Measurements from ENCODE around the gene OPTC. TPM values are rescaled to one million over a fixed set of nuclear protein-coding genes. Genes with fewer than 3 reads are reported as not detected.

Gene OPTC
- total RNA-seq, 4 donors from 2014 or later = not detected

DNA sequence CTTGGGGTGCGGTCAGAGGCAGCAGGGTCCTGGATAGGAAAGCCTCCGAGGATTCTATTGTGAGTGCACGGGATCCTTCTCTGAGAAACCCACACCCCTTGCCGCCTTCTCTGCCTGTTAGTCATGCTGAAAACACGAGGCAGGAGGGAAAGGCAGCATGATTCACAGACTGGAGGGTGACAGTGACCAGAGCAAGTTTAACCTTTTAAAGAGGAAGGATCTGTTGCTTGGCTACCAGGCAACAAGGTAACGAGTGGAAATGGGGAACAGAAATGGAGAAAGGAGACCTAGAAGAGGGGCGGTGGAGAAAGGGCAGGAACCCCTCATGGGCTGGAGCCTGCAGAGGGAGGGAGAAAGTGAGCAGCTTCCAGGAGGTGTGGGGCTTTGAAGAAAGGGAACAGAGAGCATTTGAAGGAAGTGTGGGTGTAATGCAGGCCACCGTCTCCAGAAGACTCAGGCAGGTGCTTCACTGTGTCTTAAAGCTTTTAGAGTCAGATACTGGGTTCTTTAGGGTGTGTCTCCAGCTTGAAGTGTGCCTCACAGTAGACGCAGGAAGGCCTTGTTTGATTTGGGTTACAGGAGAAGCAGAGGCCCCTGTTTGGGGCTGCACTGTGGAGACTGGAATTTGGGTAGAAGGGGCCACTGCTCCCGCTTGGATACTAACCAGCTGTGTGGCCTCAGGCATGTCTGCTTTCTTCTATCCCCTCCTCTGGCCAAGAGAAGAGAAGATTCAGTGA is 19.1 kb downstream of the OPTC start:
- Histone ChIP-seq H3K36me3 (no peaks in the 10 kb centered on the region), H3K4me3 (no peak overlapping the region), H3K27me3 (no peaks in the 10 kb centered on the region), H3K27ac (peak overlapping the region in 3 of 4 donors; percentile 16 to 69 (median 64)), H3K4me1 (peaks cover 1 to 10% of the 10 kb centered on the region in 2 donors), H3K9me3 (no peaks in the 10 kb centered on the region)
- peak; percentile 19 to 56 for DNase-seq
- in situ Hi-C loops (cut with MboI; ENCODE audit: low sequenced_read_pairs in 4 of 4) = no loop called here
- TF ChIP-seq, protein P1, sequence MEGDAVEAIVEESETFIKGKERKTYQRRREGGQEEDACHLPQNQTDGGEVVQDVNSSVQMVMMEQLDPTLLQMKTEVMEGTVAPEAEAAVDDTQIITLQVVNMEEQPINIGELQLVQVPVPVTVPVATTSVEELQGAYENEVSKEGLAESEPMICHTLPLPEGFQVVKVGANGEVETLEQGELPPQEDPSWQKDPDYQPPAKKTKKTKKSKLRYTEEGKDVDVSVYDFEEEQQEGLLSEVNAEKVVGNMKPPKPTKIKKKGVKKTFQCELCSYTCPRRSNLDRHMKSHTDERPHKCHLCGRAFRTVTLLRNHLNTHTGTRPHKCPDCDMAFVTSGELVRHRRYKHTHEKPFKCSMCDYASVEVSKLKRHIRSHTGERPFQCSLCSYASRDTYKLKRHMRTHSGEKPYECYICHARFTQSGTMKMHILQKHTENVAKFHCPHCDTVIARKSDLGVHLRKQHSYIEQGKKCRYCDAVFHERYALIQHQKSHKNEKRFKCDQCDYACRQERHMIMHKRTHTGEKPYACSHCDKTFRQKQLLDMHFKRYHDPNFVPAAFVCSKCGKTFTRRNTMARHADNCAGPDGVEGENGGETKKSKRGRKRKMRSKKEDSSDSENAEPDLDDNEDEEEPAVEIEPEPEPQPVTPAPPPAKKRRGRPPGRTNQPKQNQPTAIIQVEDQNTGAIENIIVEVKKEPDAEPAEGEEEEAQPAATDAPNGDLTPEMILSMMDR (IDR thresholded peaks at IDR 0.05 in 4 of 5, conservative IDR thresholded peaks at IDR 0.05 in 1 of 5) = no peak
- TF ChIP-seq POLR2A (IDR thresholded peaks at IDR 0.05) = no peak
- intact Hi-C loops (cut with DNase I; ENCODE audit: low total_unique reads) = no loop called here
- ATAC-seq = peak; percentile 72 to 86

DNA sequence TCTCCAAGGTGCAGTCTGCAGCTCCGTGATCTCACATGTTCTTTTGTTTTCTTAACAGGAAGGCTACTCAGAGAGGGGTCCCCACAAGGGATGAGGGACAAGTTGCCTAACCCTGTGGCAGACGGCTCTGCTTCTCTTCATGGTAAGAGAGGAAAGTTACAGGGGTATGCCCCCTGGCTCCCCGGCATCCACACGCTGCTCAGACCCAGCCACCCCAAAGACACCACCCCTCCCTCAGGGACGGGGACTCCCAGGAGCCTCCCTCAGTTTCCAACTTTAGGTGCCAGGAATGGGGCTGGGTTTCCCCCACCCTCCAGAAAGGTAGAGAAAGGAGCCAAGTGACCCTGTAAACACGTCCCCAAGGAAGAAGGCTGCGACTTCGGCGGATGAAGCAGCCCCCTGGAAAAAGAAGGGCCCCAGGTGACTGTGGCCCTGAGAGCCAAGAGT is 19.7 kb downstream of the OPTC start:
- no peaks in the 10 kb centered on the region for H3K36me3 ChIP-seq
- in situ Hi-C loops (cut with MboI; ENCODE audit: low sequenced_read_pairs in 4 of 4) (no loop called here), intact Hi-C loops (cut with DNase I; ENCODE audit: low total_unique reads) (no loop called here)
- DNase-seq (no peak), ATAC-seq (no peak)
- peaks cover 0 to 7% of the 10 kb centered on the region in 2 donors for H3K4me1 ChIP-seq
- H3K27ac ChIP-seq = peak overlapping the region in 3 of 4 donors; percentile 16 to 69 (median 64)
- TF ChIP-seq, protein P1 (IDR thresholded peaks at IDR 0.05 in 4 of 5, conservative IDR thresholded peaks at IDR 0.05 in 1 of 5) = no peak
- no peak for TF ChIP-seq POLR2A (IDR thresholded peaks at IDR 0.05)
- no peaks in the 10 kb centered on the region for H3K27me3 ChIP-seq
- no peak overlapping the region for H3K4me3 ChIP-seq
- no peaks in the 10 kb centered on the region for H3K9me3 ChIP-seq

DNA sequence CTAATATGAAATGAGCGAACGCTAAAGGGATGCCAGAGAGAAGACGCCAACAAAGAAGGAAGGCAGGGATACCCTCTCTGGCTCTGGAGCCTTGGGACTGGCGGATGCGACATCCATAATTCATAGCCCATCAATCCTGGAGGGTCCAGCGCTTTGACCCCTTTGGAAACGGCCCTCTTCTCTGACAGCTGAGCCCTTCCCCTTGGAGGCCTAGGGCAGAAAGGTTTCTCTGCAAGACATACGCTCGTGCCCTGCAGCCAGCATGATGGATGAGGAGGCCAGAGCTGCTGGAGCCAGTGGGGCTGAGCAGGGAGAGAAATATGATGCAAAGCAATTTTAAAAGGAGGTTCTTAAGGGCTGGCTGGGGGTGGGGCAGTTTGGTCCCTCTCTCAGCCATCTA is 22.2 kb downstream of the OPTC start:
- in situ Hi-C loops (cut with MboI; ENCODE audit: low sequenced_read_pairs in 4 of 4) (no loop called here), intact Hi-C loops (cut with DNase I; ENCODE audit: low total_unique reads) (no loop called here)
- ATAC-seq (no peak), DNase-seq (no peak)
- Histone ChIP-seq H3K9me3 (no peaks in the 10 kb centered on the region), H3K27ac (no peak overlapping the region), H3K27me3 (no peaks in the 10 kb centered on the region), H3K4me1 (peaks cover 0 to 7% of the 10 kb centered on the region in 2 donors), H3K4me3 (no peak overlapping the region), H3K36me3 (no peaks in the 10 kb centered on the region)
- no peak for TF ChIP-seq POLR2A (IDR thresholded peaks at IDR 0.05)
- TF ChIP-seq, protein P1 (IDR thresholded peaks at IDR 0.05 in 4 of 5, conservative IDR thresholded peaks at IDR 0.05 in 1 of 5) = no peak

DNA sequence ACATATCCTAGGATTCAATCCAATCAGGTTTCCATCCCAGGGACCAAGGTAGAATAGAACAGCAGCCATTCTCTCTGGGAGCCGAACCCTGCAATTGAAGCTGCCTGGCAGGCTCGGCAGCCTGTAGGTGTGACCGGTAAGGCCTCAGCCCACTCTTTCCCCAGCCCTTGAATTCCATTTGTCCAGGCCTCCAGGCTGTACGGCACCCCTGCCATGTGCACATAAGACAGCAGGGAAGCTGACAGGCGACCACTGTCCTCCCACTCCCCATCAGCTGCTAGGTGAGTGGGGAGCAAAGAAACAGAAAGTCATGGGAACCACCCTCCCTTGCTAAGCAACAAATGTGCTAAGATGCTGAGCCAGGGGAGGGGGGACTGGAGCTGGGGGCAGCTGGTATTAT is 23.0 kb downstream of the OPTC start:
- H3K27me3 ChIP-seq = no peaks in the 10 kb centered on the region
- in situ Hi-C loops (cut with MboI; ENCODE audit: low sequenced_read_pairs in 4 of 4) (no loop called here), intact Hi-C loops (cut with DNase I; ENCODE audit: low total_unique reads) (no loop called here)
- no peak overlapping the region for H3K4me3 ChIP-seq
- no peaks in the 10 kb centered on the region for H3K9me3 ChIP-seq
- no peak overlapping the region for H3K27ac ChIP-seq
- no peaks in the 10 kb centered on the region for H3K36me3 ChIP-seq
- ATAC-seq = no peak
- TF ChIP-seq, protein P1 (IDR thresholded peaks at IDR 0.05 in 4 of 5, conservative IDR thresholded peaks at IDR 0.05 in 1 of 5) = no peak
- TF ChIP-seq POLR2A (IDR thresholded peaks at IDR 0.05) = no peak
- DNase-seq = no peak
- peaks cover 0 to 7% of the 10 kb centered on the region in 2 donors for H3K4me1 ChIP-seq

All from gastrocnemius medialis (tissue), 4 donors.